GM12878 (cell line): ENCODE measurements around the gene RIF1. TPM values are rescaled to one million over a fixed set of nuclear protein-coding genes. Genes with fewer than 3 reads are reported as not detected.

ENCODE experiments used
- ATAC-seq: fragments of 200-7000 bp; cut with Tn5 transposase; 3 replicates; pipeline ENCODE4 v1.9.1; 2020; ENCODE audit warnings: mild to moderate bottlenecking, moderate library complexity
- BruUV-seq: library from RNA; stranded (reverse); fragments of 400-500 nt; replicated peaks from 2 replicates; lab custom pipeline; 2021; lab: Mats Ljungman, UMichigan
- CTCF ChIA-PET: fragments of 300-600 bp; sonication (Branson Sonifier 250); formaldehyde crosslinking; extraction: SDS; loops from one replicate; lab custom pipeline; 2021; ENCODE audit warnings: inconsistent platforms; lab: Yijun Ruan, JAX
- POLR2A ChIA-PET: fragments of 350-600 bp; formaldehyde crosslinking; extraction: SDS; loops from one replicate; lab custom pipeline; 2021; ENCODE audit warnings: inconsistent platforms; lab: Charles Lee
- RAD21 ChIA-PET: fragments of 300-600 bp; sonication (Branson Sonifier 250); formaldehyde crosslinking; loops from one replicate; lab custom pipeline; 2023; ENCODE audit warnings: antibody characterized with exemption; ENCODE audit not compliant: unreplicated experiment; lab: Charles Lee
- SMC1A ChIA-PET: fragments of 300-600 bp; sonication (Branson Sonifier 250); formaldehyde crosslinking; loops from one replicate; lab custom pipeline; 2023; ENCODE audit not compliant: unreplicated experiment, uncharacterized antibody; lab: Charles Lee
- DNase-seq: peaks from one replicate; pipeline ENCODE4 v3.0.0-alpha.2; 2011; ENCODE audit warnings: low read depth, low spot score
- FAIRE-seq: peaks from 3 replicates; lab custom pipeline; 2011; peaks lifted over from hg19 to GRCh38; lab: Jason Lieb, UNC
- H2AFZ ChIP-seq: 2 replicates; pipeline ENCODE4 v1.6.0; 2011; ENCODE audit warnings: low read depth, low read length, control low read depth; ENCODE audit not compliant: control insufficient read depth
- H3K27ac ChIP-seq: 2 replicates; pipeline ENCODE4 v1.5.1; 2011; ENCODE audit warnings: control low read depth; ENCODE audit not compliant: control insufficient read depth, insufficient read depth
- H3K27me3 ChIP-seq, 2 experiments: replicated peaks in 1 of 2; 2 replicates each; pipeline versions ENCODE4 v1.6.0 to v1.6.1; 2011; ENCODE audit warnings: low read length in 1 of 2; ENCODE audit not compliant: control insufficient read depth in 2 of 2, insufficient read depth in 2 of 2
- H3K36me3 ChIP-seq, 2 experiments: 2 replicates each; pipeline ENCODE4 v1.5.1; 2011; ENCODE audit warnings: low read length in 1 of 2; ENCODE audit not compliant: control insufficient read depth in 2 of 2, insufficient read depth in 2 of 2
- H3K4me1 ChIP-seq: 2 replicates; pipeline ENCODE4 v1.6.1; 2011; ENCODE audit warnings: mild to moderate bottlenecking, low read length, moderate library complexity, mixed read lengths; ENCODE audit not compliant: control insufficient read depth, insufficient read depth
- H3K4me2 ChIP-seq: 2 replicates; pipeline ENCODE4 v1.6.0; 2011; ENCODE audit warnings: control low read depth; ENCODE audit not compliant: control insufficient read depth, insufficient read depth
- H3K4me3 ChIP-seq: fragments of 200-600 bp; sonication (generic); 2 replicates; pipeline ENCODE4 v1.5.1; 2016
- H3K79me2 ChIP-seq: 2 replicates; pipeline ENCODE4 v1.6.0; 2011; ENCODE audit warnings: low read length; ENCODE audit not compliant: control insufficient read depth, insufficient read depth
- H3K9ac ChIP-seq: 2 replicates; pipeline ENCODE4 v1.8.0; 2011; ENCODE audit warnings: low read length, control low read depth, mixed read lengths; ENCODE audit not compliant: control insufficient read depth, insufficient read depth
- H3K9me3 ChIP-seq: replicated peaks from 3 replicates; pipeline ENCODE4 v1.5.1; 2011; ENCODE audit warnings: mild to moderate bottlenecking, low read length; ENCODE audit not compliant: control insufficient read depth, insufficient read depth
- H4K20me1 ChIP-seq: 2 replicates; pipeline ENCODE4 v1.6.0; 2011; ENCODE audit not compliant: control insufficient read depth, insufficient read depth
- CREB1 ChIP-seq: IDR thresholded peaks from 2 replicates; pipeline ENCODE4 v1.6.1; 2012; ENCODE audit warnings: low read depth, mild to moderate bottlenecking, inconsistent platforms
- CTCF ChIP-seq, 3 experiments: IDR thresholded peaks in 2 of 3; conservative IDR thresholded peaks in 1 of 3; 2 replicates each; pipeline ENCODE4 v1.5.1; 2011; ENCODE audit warnings: low read depth in 3 of 3, low read length in 3 of 3, mild to moderate bottlenecking in 3 of 3, control low read depth in 2 of 3, moderate library complexity in 2 of 3, inconsistent platforms in 1 of 3, mixed read lengths in 1 of 3; ENCODE audit not compliant: control insufficient read depth in 2 of 3, insufficient read depth in 1 of 3; ENCODE audit errors: extremely low read depth in 1 of 3
- E4F1 ChIP-seq: fragments of 450-650 bp; IDR thresholded peaks from 2 replicates; pipeline ENCODE4 v1.6.1; 2018; ENCODE audit warnings: borderline replicate concordance, mild to moderate bottlenecking; ENCODE audit not compliant: partially characterized antibody
- FOS ChIP-seq: IDR thresholded peaks from 3 replicates; pipeline ENCODE4 v1.6.1; 2011; ENCODE audit warnings: borderline replicate concordance; ENCODE audit not compliant: insufficient read length; ENCODE audit errors: extremely low read depth
- IKZF2 ChIP-seq, 2 experiments: fragments of 450-650 bp; IDR thresholded peaks; 2 replicates each; pipeline ENCODE4 v1.6.1; 2017; ENCODE audit warnings: mild to moderate bottlenecking in 2 of 2, moderate library complexity in 2 of 2
- KLF5 ChIP-seq: fragments of 450-650 bp; IDR thresholded peaks from 2 replicates; pipeline ENCODE4 v1.6.1; 2014; ENCODE audit warnings: mild to moderate bottlenecking; ENCODE audit not compliant: partially characterized antibody
- POLR2AphosphoS2 ChIP-seq: IDR thresholded peaks from 2 replicates; pipeline ENCODE4 v1.6.1; 2011; ENCODE audit warnings: low read depth, mild to moderate bottlenecking, low read length, improper control_type of control experiment, moderate library complexity
- RAD21 ChIP-seq: IDR thresholded peaks from 2 replicates; pipeline ENCODE4 v1.6.1; 2011; ENCODE audit warnings: mild to moderate bottlenecking, low read depth, low read length, moderate library complexity; ENCODE audit not compliant: insufficient read depth
- STAT1 ChIP-seq: fragments of 450-650 bp; conservative IDR thresholded peaks from 2 replicates; pipeline ENCODE4 v1.6.1; 2014; ENCODE audit warnings: antibody characterized with exemption, mild to moderate bottlenecking
- WRNIP1 ChIP-seq: IDR thresholded peaks from 2 replicates; pipeline ENCODE4 v1.6.1; 2011; ENCODE audit warnings: low read depth, low read length, improper control_type of control experiment, borderline replicate concordance
- ZBTB11 ChIP-seq: fragments of 450-650 bp; formaldehyde crosslinking; IDR thresholded peaks from 2 replicates; pipeline ENCODE4 v1.5.0; 2022; ENCODE audit warnings: mild to moderate bottlenecking, missing genetic modification characterization
- WGBS: methylation state at CpG from one replicate; pipeline ENCODE4 v1.1.6; 2016; ENCODE audit warnings: low lambda C conversion rate; ENCODE audit not compliant: insufficient replicate concordance, insufficient coverage; ENCODE audit errors: missing lambda C conversion rate; 5-methylcytosine and 5-hydroxymethylcytosine counted together
- in situ Hi-C: fragments of 300-500 bp; cut with MboI; formaldehyde crosslinking; loops from 9 replicates; pipeline ENCODE4 v1.14.3; 2018; ENCODE audit warnings: mixed read lengths
- intact Hi-C: fragments of 100-400 bp; cut with micrococcal nuclease; formaldehyde crosslinking; loops from one replicate; pipeline ENCODE4 v1.14.2; 2022; ENCODE audit not compliant: unreplicated experiment
- polyA plus RNA-seq, 11 experiments: library from polyadenylated mRNA; depleted of rRNA in 4 of 11; unstranded in 6 of 11; stranded (reverse) in 5 of 11; fragments of >200 nt; fragmentation: Nextera tagmentation in 4 of 11; fragmentation: Illumina TruSeq in 1 of 11; extraction: Ambion mirVana in 4 of 11; extraction: Trizol in 1 of 11; gene quantifications; 1 replicate in 1 of 11; 2 replicates in 10 of 11; pipeline versions ENCODE4 v1.2.1 to v1.2.3, GENCODE V29; 2011 to 2016; ENCODE audit warnings: inconsistent platforms in 2 of 11, missing spikeins in 2 of 11, low read depth in 1 of 11
- total RNA-seq, 4 experiments: library from RNA; depleted of rRNA in 3 of 4; stranded (reverse); fragments of >200 nt in 3 of 4; fragmentation: Illumina TruSeq in 1 of 4; extraction: Trizol in 1 of 4; gene quantifications; 2 replicates each; pipeline versions ENCODE4 v1.2.1 to v1.2.3, GENCODE V29; 2013 to 2021
- TF ChIP-seq, protein P1 (sequence below): fragments of 450-650 bp; conservative IDR thresholded peaks from 2 replicates; pipeline ENCODE4 v1.6.1; 2017; ENCODE audit warnings: mild to moderate bottlenecking, moderate library complexity
- TF ChIP-seq, protein P2 (sequence below): fragments of 450-650 bp; IDR thresholded peaks from 2 replicates; pipeline ENCODE4 v1.6.1; 2017; ENCODE audit warnings: borderline replicate concordance

RIF1 gene
- total and polyA plus RNA-seq, 10 of the 15 experiments (the other 5 are each of a cell fraction or from before 2014, with no cell fraction given), result 6.3 to 63.2 (median 34.4) TPM

- no peak for DNase-seq
- FAIRE-seq, result no peak
- no TSS peak for BruUV-seq
- Histone ChIP-seq H3K9me3 (no peaks in the 10 kb centered on the region), H3K27me3 (no peaks in the 10 kb centered on the region), H3K36me3 (no peaks in the 10 kb centered on the region), H3K4me1 (no peaks in the 10 kb centered on the region), H3K9ac (no peak overlapping the region), H4K20me1 (no peaks in the 10 kb centered on the region), H3K27ac (no peak overlapping the region), H3K4me2 (no peak overlapping the region), H3K4me3 (no peak overlapping the region), H2AFZ (no peak overlapping the region), H3K79me2 (no peaks in the 10 kb centered on the region)
- no peak for ATAC-seq
- in situ Hi-C loops (no loop called here), intact Hi-C loops (no loop called here)
- RAD21 ChIA-PET, result no interaction called here
- CTCF ChIA-PET, result no interaction called here
- WGBS, result 71% methylated on average over 4 of the region's 4 CpGs
- SMC1A ChIA-PET, result no interaction called here
- POLR2A ChIA-PET, result no interaction called here
- no peak for TF ChIP-seq POLR2AphosphoS2
- TF ChIP-seq WRNIP1, result no peak
- TF ChIP-seq IKZF2 (IDR thresholded peaks at IDR 0.05), result no peak
- no peak for TF ChIP-seq RAD21
- no peak for TF ChIP-seq E4F1
- no peak for TF ChIP-seq CTCF (IDR thresholded peaks at IDR 0.05 in 2 of 3, conservative IDR thresholded peaks at IDR 0.05 in 1 of 3; ENCODE audit: control insufficient read depth in 2 of 3, extremely low read depth in 1 of 3, insufficient read depth in 1 of 3, low read depth in 3 of 3, low read length in 3 of 3)
- TF ChIP-seq, protein P1, sequence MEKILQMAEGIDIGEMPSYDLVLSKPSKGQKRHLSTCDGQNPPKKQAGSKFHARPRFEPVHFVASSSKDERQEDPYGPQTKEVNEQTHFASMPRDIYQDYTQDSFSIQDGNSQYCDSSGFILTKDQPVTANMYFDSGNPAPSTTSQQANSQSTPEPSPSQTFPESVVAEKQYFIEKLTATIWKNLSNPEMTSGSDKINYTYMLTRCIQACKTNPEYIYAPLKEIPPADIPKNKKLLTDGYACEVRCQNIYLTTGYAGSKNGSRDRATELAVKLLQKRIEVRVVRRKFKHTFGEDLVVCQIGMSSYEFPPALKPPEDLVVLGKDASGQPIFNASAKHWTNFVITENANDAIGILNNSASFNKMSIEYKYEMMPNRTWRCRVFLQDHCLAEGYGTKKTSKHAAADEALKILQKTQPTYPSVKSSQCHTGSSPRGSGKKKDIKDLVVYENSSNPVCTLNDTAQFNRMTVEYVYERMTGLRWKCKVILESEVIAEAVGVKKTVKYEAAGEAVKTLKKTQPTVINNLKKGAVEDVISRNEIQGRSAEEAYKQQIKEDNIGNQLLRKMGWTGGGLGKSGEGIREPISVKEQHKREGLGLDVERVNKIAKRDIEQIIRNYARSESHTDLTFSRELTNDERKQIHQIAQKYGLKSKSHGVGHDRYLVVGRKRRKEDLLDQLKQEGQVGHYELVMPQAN, result no peak
- TF ChIP-seq, protein P2, sequence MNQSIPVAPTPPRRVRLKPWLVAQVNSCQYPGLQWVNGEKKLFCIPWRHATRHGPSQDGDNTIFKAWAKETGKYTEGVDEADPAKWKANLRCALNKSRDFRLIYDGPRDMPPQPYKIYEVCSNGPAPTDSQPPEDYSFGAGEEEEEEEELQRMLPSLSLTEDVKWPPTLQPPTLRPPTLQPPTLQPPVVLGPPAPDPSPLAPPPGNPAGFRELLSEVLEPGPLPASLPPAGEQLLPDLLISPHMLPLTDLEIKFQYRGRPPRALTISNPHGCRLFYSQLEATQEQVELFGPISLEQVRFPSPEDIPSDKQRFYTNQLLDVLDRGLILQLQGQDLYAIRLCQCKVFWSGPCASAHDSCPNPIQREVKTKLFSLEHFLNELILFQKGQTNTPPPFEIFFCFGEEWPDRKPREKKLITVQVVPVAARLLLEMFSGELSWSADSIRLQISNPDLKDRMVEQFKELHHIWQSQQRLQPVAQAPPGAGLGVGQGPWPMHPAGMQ, result no peak
- no peak for TF ChIP-seq ZBTB11 (CRISPR knock-in tag)
- no peak for TF ChIP-seq KLF5
- TF ChIP-seq STAT1, result no peak
- TF ChIP-seq FOS, result no peak
- TF ChIP-seq CREB1, result no peak
These were observed 15.2 kb upstream of the RIF1 start for GRCh38 chr2:151394509-151394908.
